ENCODE results near the gene PCMTD2. TPM values are rescaled to one million over a fixed set of nuclear protein-coding genes. Genes with fewer than 3 reads are reported as not detected.

PCMTD2 gene
- total RNA-seq, 3 donors from 2014 or later (not counting 1 experiment from before 2014, with no cell fraction given): 63.8 to 100.0 (median 65.6) TPM

GRCh38 chr20:64242003-64242796 is 13.3 kb upstream of the PCMTD2 start:
- Histone ChIP-seq H3K4me3 (ENCODE audit: low read length) (no peak overlapping the region), H3K9me3 (ENCODE audit: control insufficient read depth, insufficient read depth, low read length) (no peaks in the 10 kb centered on the region), H3K27ac (ENCODE audit: low read length) (no peak overlapping the region), H3K36me3 (ENCODE audit: control insufficient read depth, insufficient read depth, low read length) (no peaks in the 10 kb centered on the region), H3K27me3 (ENCODE audit: control insufficient read depth, insufficient read depth, low read length) (no peaks in the 10 kb centered on the region), H3K4me1 (ENCODE audit: control insufficient read depth, insufficient read depth, low read length) (no peaks in the 10 kb centered on the region)
- intact Hi-C loops (cut with micrococcal nuclease): no loop called here
- DNase-seq: no peak
- Mint-ChIP-seq H3K36me3 (no peaks in the 10 kb centered on the region), H3K4me3 (no peak overlapping the region), H3K9me3 (no peaks in the 10 kb centered on the region), H3K27me3 (ENCODE audit: low read depth in 2 of 2) (peaks cover 15 to 23% of the 10 kb centered on the region in 2 donors), H3K4me1 (no peaks in the 10 kb centered on the region), H3K27ac (no peak overlapping the region)
- WGBS (ENCODE audit: insufficient coverage): 88% methylated on average over 17 of the region's 19 CpGs
- TF ChIP-seq CTCF (IDR thresholded peaks at IDR 0.05): no peak
- no peak for ATAC-seq

- Mint-ChIP-seq H3K36me3 (no peaks in the 10 kb centered on the region), H3K9me3 (no peaks in the 10 kb centered on the region), H3K4me3 (no peak overlapping the region), H3K27ac (no peak overlapping the region), H3K27me3 (ENCODE audit: low read depth in 2 of 2) (peaks cover 15 to 23% of the 10 kb centered on the region in 2 donors), H3K4me1 (no peaks in the 10 kb centered on the region)
- intact Hi-C loops (cut with micrococcal nuclease): no loop called here
- no peak overlapping the region for H3K27ac ChIP-seq (ENCODE audit: low read length)
- H3K36me3 ChIP-seq (ENCODE audit: control insufficient read depth, insufficient read depth, low read length): no peaks in the 10 kb centered on the region
- ATAC-seq: no peak
- H3K4me1 ChIP-seq (ENCODE audit: control insufficient read depth, insufficient read depth, low read length): no peaks in the 10 kb centered on the region
- DNase-seq: no peak
- H3K9me3 ChIP-seq (ENCODE audit: control insufficient read depth, insufficient read depth, low read length): no peaks in the 10 kb centered on the region
- H3K4me3 ChIP-seq (ENCODE audit: low read length): no peak overlapping the region
- WGBS (ENCODE audit: insufficient coverage): 81% methylated on average over 4 of the region's 4 CpGs
- H3K27me3 ChIP-seq (ENCODE audit: control insufficient read depth, insufficient read depth, low read length): no peaks in the 10 kb centered on the region
- TF ChIP-seq CTCF (IDR thresholded peaks at IDR 0.05): no peak
Measured at GRCh38 chr20:64242797-64243475, 12.6 kb upstream of the PCMTD2 start.

- H3K4me3 Mint-ChIP-seq: no peak overlapping the region
- TF ChIP-seq CTCF (IDR thresholded peaks at IDR 0.05): no peak
- H3K4me1 ChIP-seq (ENCODE audit: control insufficient read depth, insufficient read depth, low read length): no peaks in the 10 kb centered on the region
- no peaks in the 10 kb centered on the region for H3K9me3 ChIP-seq (ENCODE audit: control insufficient read depth, insufficient read depth, low read length)
- no peaks in the 10 kb centered on the region for H3K36me3 Mint-ChIP-seq
- WGBS (ENCODE audit: insufficient coverage): 80% methylated on average over 2 of the region's 2 CpGs
- no peak overlapping the region for H3K27ac ChIP-seq (ENCODE audit: low read length)
- H3K9me3 Mint-ChIP-seq: no peaks in the 10 kb centered on the region
- ATAC-seq (no peak), DNase-seq (no peak)
- peaks cover 18 to 23% of the 10 kb centered on the region in 2 donors for H3K27me3 Mint-ChIP-seq (ENCODE audit: low read depth in 2 of 2)
- intact Hi-C loops (cut with micrococcal nuclease): no loop called here
- no peaks in the 10 kb centered on the region for H3K36me3 ChIP-seq (ENCODE audit: control insufficient read depth, insufficient read depth, low read length)
- no peaks in the 10 kb centered on the region for H3K4me1 Mint-ChIP-seq
- no peak overlapping the region for H3K4me3 ChIP-seq (ENCODE audit: low read length)
- H3K27ac Mint-ChIP-seq: no peak overlapping the region
- H3K27me3 ChIP-seq (ENCODE audit: control insufficient read depth, insufficient read depth, low read length): no peaks in the 10 kb centered on the region
Measured at GRCh38 chr20:64244281-64244805, 11.2 kb upstream of the PCMTD2 start.
